Right lobe of liver (tissue), 4 donors: ENCODE data around the gene FNDC10.

ENCODE experiments used
- CTCF ChIP-seq, 4 donors: fragments of 200-600 bp in 3 of 4; fragments of 450-650 bp in 1 of 4; IDR thresholded peaks; one replicate each; pipeline versions ENCODE4 v1.5.1 to v1.8.0; 2016 to 2022; ENCODE audit warnings: antibody characterized with exemption in 4 of 4, mild to moderate bottlenecking in 2 of 4
- POLR2A ChIP-seq: fragments of 450-650 bp; IDR thresholded peaks from one replicate; pipeline ENCODE4 v1.6.1; 2017; ENCODE audit warnings: antibody characterized with exemption, mild to moderate bottlenecking
- donor health status: DM: no; HTN: no; CAD: no.
- donor health status: DM: no; HTN: no; CAD: no.
- donor health status: DM: no; HTN: yes; CAD: no.

- TF ChIP-seq CTCF (IDR thresholded peaks at IDR 0.05) (no peak), POLR2A (no peak)
Measured at GRCh38 chr1:1614204-1614953, 14.4 kb upstream of the FNDC10 start.
